ENCODE data around the gene SCN3B.

DNA sequence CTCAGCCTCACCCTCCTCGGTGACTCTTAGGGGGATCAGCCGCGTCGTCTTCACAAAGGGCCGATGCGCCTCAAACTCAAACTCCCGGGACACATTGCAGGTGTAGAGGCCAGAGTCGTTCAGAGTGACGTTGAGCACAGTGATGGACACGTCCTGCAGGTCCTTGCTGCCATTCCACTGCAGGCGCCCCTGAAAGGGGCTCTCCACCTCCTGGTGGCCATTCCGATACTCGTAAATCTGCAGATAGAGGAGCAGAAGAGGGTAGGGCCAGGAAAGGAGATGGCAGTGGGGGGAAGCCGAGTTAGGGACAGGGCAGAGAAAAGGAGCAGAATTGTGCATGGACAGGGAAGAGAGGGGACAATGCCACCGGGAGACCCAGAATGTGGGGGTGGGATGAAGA, 12.0 kb downstream of the SCN3B start:
- TF ChIP-seq, protein P1, sequence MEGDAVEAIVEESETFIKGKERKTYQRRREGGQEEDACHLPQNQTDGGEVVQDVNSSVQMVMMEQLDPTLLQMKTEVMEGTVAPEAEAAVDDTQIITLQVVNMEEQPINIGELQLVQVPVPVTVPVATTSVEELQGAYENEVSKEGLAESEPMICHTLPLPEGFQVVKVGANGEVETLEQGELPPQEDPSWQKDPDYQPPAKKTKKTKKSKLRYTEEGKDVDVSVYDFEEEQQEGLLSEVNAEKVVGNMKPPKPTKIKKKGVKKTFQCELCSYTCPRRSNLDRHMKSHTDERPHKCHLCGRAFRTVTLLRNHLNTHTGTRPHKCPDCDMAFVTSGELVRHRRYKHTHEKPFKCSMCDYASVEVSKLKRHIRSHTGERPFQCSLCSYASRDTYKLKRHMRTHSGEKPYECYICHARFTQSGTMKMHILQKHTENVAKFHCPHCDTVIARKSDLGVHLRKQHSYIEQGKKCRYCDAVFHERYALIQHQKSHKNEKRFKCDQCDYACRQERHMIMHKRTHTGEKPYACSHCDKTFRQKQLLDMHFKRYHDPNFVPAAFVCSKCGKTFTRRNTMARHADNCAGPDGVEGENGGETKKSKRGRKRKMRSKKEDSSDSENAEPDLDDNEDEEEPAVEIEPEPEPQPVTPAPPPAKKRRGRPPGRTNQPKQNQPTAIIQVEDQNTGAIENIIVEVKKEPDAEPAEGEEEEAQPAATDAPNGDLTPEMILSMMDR (IDR thresholded peaks at IDR 0.05 in 8 of 11, conservative IDR thresholded peaks at IDR 0.05 in 3 of 11) = no peak
- no peak for TF ChIP-seq POLR2A (IDR thresholded peaks at IDR 0.05)
